Dermis microvascular lymphatic vessel endothelial cell (primary cell): ENCODE results near the gene NDNF. TPM values are rescaled to one million over a fixed set of nuclear protein-coding genes. Genes with fewer than 3 reads are reported as not detected.

Experiments used
- DNase-seq, 2 donors: peaks; one replicate each; pipeline versions ENCODE4 v3.0.0 to v3.0.0-alpha.2; 2010; ENCODE audit warnings: low read depth in 2 of 2
- total RNA-seq: library from RNA; depleted of rRNA; stranded (reverse); fragments of >200 nt; gene quantifications from 2 replicates; pipeline ENCODE4 v1.2.1, GENCODE V29; 2014

The NDNF gene
- total RNA-seq: 1.8 and 6.7 TPM in 2 replicates

- DNase-seq: peak in 1 of 2 donors; percentile 32
These were observed at the start of gene NDNF for GRCh38 chr4:121072224-121073003. Gene NDNF (minus strand): TSS chr4:121072535. CDS start chr4:121045837, 26,698 bp downstream.

- DNase-seq: no peak
These were observed 47.4 kb upstream of the NDNF start for GRCh38 chr4:121119715-121120114.

GRCh38 chr4:121118344-121118743, 46.0 kb upstream of the NDNF start:
- DNase-seq: no peak

- no peak for DNase-seq
These were observed 42.4 kb upstream of the NDNF start for GRCh38 chr4:121114756-121115155.

- DNase-seq: peak in 1 of 2 donors; percentile 3
These were observed 40.2 kb upstream of the NDNF start for GRCh38 chr4:121112530-121112929.

- DNase-seq: no peak
These were observed 36.2 kb upstream of the NDNF start for GRCh38 chr4:121108557-121108956.

- DNase-seq: no peak
These were observed 35.2 kb upstream of the NDNF start for GRCh38 chr4:121107507-121107906.

- DNase-seq: no peak
These were observed 27.9 kb upstream of the NDNF start for GRCh38 chr4:121100093-121100775.

GRCh38 chr4:121098266-121098665, 25.9 kb upstream of the NDNF start:
- DNase-seq: no peak

- DNase-seq: peak; percentile 20 to 31
These were observed 24.3 kb upstream of the NDNF start for GRCh38 chr4:121096629-121097028.

- DNase-seq: no peak
These were observed 23.9 kb upstream of the NDNF start for GRCh38 chr4:121096191-121096590.

- DNase-seq: no peak
These were observed 22.1 kb upstream of the NDNF start for GRCh38 chr4:121094297-121094966.

- DNase-seq: no peak
These were observed 20.9 kb upstream of the NDNF start for GRCh38 chr4:121093261-121093660.

- no peak for DNase-seq
These were observed 19.6 kb upstream of the NDNF start for GRCh38 chr4:121091941-121092340.

- DNase-seq: no peak
These were observed 16.5 kb upstream of the NDNF start for GRCh38 chr4:121088867-121089266.

- no peak for DNase-seq
These were observed 7.0 kb upstream of the NDNF start for GRCh38 chr4:121079376-121079775.

- DNase-seq: no peak
These were observed 5.2 kb upstream of the NDNF start for GRCh38 chr4:121077496-121077895.

GRCh38 chr4:121076416-121076815, 4.1 kb upstream of the NDNF start:
- DNase-seq: no peak

GRCh38 chr4:121073672-121074381, 1.5 kb upstream of the NDNF start:
- DNase-seq: no peak

GRCh38 chr4:121073004-121073435, 685 bp upstream of the NDNF start:
- no peak for DNase-seq

GRCh38 chr4:121071640-121072223, 603 bp downstream of the NDNF start:
- no peak for DNase-seq
